Measurements from ENCODE around the gene CLDN7.

The CLDN7 gene

DNA sequence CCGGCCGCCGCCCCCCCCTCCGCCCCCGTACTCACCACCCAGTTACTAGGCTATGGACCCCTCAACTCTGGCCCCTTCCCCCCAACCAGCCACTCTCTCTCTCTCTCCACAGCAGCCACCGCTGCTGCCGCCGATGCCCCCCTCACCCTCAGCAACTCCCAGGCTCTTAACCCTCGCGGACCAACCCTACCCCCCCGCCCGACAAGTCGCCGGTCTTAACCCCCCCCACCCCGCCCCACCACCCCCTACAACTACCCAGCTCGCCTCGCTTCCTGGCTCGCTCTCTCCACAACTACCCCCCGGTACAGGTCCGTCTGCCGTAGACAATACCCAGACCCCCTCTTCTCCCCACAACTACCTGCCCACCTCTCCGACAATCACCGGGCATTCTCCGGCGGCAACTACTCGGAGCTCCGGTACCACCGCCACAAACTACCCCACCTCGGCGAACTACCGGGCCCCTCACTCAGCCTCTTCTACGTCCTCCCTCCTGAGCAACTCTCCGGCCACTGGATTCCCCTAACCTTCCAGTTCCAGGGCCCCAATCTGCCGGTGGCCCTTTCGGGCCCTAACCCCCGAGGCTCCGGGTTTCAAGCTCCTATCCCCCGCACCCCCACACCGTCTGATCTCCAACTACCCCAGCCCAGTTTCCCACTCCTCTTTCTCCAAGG, 23.7 kb downstream of the CLDN7 start:
- H3K27ac ChIP-seq = peak overlapping the region; percentile 98
- peak; percentile 37; the same call in 1 of the 2 replicates for TF ChIP-seq ZFX (IDR thresholded peaks at IDR 0.05)
- TF ChIP-seq, protein P1, sequence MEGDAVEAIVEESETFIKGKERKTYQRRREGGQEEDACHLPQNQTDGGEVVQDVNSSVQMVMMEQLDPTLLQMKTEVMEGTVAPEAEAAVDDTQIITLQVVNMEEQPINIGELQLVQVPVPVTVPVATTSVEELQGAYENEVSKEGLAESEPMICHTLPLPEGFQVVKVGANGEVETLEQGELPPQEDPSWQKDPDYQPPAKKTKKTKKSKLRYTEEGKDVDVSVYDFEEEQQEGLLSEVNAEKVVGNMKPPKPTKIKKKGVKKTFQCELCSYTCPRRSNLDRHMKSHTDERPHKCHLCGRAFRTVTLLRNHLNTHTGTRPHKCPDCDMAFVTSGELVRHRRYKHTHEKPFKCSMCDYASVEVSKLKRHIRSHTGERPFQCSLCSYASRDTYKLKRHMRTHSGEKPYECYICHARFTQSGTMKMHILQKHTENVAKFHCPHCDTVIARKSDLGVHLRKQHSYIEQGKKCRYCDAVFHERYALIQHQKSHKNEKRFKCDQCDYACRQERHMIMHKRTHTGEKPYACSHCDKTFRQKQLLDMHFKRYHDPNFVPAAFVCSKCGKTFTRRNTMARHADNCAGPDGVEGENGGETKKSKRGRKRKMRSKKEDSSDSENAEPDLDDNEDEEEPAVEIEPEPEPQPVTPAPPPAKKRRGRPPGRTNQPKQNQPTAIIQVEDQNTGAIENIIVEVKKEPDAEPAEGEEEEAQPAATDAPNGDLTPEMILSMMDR (conservative IDR thresholded peaks at IDR 0.05) = no peak

DNA sequence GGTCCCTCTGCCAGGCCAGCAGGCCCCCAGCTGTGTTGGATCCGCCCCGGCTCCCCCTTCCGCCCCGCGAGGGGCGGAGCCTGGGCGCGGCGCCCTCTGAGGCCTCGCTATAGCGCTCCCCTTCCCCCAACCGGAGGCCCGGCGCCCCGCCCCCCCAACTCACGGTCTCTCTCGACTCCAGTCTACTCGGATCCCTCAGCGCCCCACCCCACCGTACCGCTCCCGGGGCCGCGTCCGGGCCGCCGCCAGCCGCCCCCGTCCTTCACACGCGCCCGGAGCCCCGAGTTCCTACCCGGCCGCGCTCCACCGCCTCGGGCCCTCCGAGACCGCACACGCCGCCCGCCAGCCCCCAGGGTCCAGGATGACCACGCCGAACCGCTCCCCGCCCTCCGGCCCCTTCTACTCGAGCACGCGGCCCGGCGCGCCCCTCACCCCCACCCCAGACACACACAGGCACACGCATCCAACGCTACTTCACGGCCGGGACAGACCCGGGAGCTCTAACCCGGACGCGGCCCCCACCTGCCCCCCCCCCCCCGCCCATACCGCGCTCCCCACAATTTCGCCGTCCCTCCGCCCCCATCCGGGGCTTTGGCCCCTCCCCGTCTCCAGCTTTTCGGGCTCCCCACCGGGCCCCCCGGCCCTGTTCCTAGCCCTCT, 24.4 kb downstream of the CLDN7 start:
- H3K27ac ChIP-seq = peak overlapping the region; percentile 98
- TF ChIP-seq, protein P1 (conservative IDR thresholded peaks at IDR 0.05) = no peak
- 0 out of 2 replicates have a peak, but pooled peaks have one; percentile 38 for TF ChIP-seq ZFX (IDR thresholded peaks at IDR 0.05)

DNA sequence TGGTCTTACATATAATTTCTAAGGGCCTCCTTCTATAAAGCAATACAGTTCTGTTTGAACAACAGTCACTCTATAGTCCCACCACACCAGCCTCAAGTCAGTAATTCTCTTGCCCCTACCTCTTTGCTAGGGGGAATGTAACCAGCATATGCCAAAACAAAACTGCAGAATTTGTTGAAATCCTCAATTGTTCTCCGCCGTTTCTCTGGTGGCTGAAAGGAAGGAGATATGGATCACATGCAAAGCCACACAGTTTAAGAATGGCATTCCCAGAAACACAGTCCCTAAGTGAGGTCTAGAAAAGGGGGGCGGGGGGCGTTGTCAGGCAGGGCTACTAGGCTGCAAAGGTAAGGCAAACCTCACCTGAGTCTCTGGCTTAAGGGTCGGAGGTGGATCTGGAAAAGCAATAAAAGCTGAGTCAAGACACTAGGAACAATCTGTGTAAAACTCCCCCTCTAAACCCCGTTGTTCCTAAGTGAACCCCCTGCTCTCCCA, 25.0 kb downstream of the CLDN7 start:
- no peak for TF ChIP-seq ZFX (IDR thresholded peaks at IDR 0.05)
- TF ChIP-seq, protein P1 (conservative IDR thresholded peaks at IDR 0.05) = no peak
- H3K27ac ChIP-seq = peak overlapping the region; percentile 98

DNA sequence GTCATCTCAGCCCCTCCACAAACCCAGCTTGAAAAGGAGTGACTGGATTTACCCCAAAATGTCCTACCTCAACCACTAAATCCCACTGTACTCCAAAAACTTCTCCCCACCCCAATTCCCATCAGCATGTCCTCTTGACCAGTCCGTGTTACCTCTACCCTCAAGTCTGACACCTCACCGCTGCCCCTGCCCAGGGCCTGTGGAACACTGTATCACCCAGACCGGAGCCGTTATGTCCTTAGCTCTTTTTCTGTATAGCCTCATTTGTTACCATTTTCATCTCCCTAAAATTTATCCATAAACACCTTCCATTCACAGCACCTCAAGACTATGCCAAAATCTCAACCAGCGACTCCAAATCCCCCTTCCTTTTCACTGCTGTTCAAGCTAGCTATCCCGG, 25.5 kb downstream of the CLDN7 start:
- no peak for TF ChIP-seq ZFX (IDR thresholded peaks at IDR 0.05)
- TF ChIP-seq, protein P1 (conservative IDR thresholded peaks at IDR 0.05) = no peak

DNA sequence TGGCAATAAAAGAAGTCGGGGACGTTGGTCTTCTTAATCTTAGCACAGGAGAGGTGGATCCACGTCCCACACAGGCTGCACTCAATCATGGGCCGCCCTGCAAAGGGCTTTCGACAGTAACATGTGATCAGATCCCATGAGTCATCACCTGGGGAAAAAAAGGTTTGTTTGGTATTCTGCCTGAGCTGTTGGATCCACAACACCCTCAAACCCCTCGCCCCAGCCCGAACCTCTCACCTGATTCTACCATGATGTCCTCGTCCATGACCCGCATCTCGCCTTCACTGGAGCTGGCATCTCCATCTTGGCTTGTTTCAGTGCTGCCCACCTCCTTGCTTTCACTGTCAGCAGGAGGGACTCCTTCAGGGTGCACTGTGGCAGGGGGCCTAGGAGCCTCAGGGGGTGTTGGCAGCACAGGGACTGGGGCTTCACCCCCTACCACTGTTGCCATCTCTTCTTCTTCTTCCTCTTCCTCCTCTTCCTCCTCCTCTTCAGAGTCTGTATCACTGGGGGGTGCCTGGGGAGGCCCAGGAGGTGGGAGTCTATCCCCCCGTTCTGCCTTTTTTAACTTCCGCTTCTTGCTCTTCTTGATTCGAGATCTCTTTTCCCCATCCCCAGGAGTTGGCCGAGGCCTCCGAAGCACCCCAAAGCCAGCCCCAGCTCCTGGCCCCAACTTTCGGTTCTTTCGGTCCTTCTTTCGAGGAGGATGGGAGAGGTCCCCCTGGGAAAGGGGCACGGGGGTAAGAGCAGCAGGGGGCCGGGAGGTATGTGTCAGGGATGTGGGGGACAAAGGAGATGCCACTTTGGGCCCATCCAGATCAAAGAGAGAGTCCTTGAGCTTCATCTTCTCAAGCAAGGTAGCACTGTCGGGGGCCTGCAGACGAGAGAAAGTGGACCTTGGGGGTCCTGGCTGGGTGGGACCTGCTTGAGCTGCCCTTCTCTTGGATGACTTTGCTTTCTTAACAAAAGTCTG, 26.3 kb downstream of the CLDN7 start:
- TF ChIP-seq, protein P1 (conservative IDR thresholded peaks at IDR 0.05) = no peak
- TF ChIP-seq ZFX (IDR thresholded peaks at IDR 0.05) = no peak
- H3K27ac ChIP-seq = peak overlapping the region; percentile 89; the same call in 1 of the 2 replicates

More for the DNA sequence above, 25.5 kb downstream of the CLDN7 start:
- H3K27ac ChIP-seq = no peak overlapping the region

DNA sequence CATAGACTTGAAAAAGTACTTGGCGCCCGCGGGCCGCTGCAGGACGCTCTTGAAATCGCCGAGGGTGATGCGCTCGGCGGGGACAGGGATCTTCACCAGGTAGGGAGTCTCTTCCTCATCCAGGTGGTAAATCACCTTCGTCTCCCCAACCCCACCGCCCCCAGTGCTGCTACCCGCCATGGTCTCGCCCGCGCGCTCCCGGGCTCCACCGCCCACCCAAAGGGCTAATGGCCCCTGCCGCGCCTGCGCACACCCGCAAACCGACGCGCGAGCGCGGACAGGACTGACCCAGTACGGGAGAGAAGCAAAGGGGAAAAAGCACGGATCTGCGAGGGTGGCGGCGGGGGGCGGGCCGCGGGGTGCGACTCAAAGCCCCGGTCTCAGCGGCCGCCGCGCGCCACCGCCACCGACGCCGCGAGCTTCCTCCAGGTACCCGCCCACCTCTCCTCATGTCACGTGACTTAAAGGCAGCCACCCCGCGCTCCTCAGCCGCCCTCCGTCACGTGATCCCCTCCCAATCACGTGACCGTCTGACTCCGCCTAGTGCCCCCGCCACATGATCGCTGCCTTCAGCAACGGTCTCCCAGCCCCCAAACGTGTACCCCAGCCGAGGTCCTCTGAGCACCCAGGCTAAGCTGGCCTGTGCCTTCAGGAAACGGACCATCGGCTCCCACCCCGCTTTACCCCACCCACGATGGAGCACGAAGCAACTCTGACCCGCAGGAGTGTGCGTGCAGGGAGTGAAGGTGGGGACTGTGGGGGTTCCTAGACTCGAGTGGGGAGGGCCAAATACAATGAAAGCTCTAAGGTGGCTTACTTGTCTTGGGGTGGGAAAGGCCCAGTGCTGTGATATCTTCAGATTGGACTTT, 28.0 kb downstream of the CLDN7 start, which contains the start of gene DVL2:
Gene DVL2 (minus strand): TSS at position 435 of the 869 bp plus-strand sequence. CDS start 255 bp downstream, at position 180.
- H3K27ac ChIP-seq = peak within 1 kb of the TSS; percentile 89
- TF ChIP-seq ZFX (IDR thresholded peaks at IDR 0.05) = peak; percentile 36; the same call in 1 of the 2 replicates
- TF ChIP-seq, protein P1 (conservative IDR thresholded peaks at IDR 0.05) = no peak
